Cardiac fibroblast (primary cell): ENCODE data around the gene LRRTM4.

Experiments
- DNase-seq, 2 donors: peaks; one replicate each; pipeline versions ENCODE4 v3.0.0 to v3.0.0-alpha.2; 2010; ENCODE audit warnings: low read depth in 2 of 2
- H3K4me3 ChIP-seq, 2 donors: replicated peaks in 1 of 2; 1 replicate in 1 of 2; 2 replicates in 1 of 2; pipeline ENCODE4 v1.5.1; 2011; ENCODE audit warnings: low read depth in 2 of 2, low read length in 2 of 2, mild to moderate bottlenecking in 2 of 2, moderate library complexity in 1 of 2
- TF ChIP-seq, protein P1 (sequence below): IDR thresholded peaks from one replicate; pipeline ENCODE4 v1.5.1; 2011; ENCODE audit warnings: low read depth, mild to moderate bottlenecking, low read length, inconsistent platforms

Gene LRRTM4

DNA sequence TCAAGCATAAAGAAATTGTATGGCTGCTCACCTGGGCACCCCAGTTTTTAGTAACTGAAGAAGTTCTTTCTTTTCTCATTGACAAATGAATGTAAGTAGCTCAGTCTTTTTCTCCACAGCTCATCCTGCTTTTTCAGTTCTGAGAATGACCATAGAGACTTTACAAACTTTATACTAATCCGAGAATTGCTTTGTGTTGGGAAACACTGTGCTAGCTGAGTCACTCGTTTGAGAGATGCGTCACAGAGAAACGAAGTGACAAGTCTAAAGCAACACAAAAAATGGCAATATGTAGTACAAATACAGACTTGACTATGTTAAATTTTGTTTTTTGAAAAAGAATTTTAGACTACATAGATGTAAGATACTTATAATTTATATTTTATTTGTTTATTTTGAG, 9.0 kb downstream of the LRRTM4 start:
- no peak for DNase-seq
- no peak overlapping the region for H3K4me3 ChIP-seq
- TF ChIP-seq, protein P1, sequence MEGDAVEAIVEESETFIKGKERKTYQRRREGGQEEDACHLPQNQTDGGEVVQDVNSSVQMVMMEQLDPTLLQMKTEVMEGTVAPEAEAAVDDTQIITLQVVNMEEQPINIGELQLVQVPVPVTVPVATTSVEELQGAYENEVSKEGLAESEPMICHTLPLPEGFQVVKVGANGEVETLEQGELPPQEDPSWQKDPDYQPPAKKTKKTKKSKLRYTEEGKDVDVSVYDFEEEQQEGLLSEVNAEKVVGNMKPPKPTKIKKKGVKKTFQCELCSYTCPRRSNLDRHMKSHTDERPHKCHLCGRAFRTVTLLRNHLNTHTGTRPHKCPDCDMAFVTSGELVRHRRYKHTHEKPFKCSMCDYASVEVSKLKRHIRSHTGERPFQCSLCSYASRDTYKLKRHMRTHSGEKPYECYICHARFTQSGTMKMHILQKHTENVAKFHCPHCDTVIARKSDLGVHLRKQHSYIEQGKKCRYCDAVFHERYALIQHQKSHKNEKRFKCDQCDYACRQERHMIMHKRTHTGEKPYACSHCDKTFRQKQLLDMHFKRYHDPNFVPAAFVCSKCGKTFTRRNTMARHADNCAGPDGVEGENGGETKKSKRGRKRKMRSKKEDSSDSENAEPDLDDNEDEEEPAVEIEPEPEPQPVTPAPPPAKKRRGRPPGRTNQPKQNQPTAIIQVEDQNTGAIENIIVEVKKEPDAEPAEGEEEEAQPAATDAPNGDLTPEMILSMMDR = no peak

DNA sequence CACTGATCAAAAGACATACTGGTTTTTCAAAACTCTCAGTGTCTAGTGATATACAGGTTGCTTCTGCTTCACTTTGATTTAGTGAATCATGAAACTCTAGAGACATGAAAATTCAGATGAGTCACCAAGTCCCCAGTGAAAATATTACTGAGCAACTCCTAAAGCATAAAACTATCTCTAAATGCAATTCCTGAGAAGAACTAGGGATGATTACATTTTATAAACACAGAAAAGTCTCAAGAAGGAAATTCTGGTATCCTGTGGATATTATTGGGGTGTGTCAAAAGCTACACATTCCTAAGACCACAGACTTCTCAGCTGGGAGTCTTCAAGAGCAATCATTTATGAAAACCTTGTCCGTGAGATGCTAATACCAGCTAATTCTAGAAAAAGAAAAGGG, 9.7 kb downstream of the LRRTM4 start:
- TF ChIP-seq, protein P1 = no peak
- H3K4me3 ChIP-seq = no peak overlapping the region
- no peak for DNase-seq

DNA sequence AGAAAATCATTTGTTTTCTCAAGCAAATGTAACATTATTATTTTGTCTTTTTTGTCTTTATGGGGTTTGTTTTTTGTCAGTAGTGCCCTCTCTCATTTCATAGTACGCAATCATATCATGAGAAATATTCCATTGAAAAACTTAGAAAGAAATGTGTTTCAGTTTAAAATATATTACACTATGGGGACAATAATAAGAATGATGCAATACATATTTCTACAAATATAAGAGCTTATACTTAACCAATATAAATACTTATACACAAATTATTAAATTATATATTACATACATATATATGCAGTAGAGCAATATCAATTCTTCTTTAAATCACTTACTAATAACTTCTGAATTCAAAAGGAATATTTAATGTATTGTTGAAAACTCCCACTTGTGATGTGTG, 13.7 kb downstream of the LRRTM4 start:
- no peak overlapping the region for H3K4me3 ChIP-seq
- TF ChIP-seq, protein P1 = no peak
- no peak for DNase-seq

DNA sequence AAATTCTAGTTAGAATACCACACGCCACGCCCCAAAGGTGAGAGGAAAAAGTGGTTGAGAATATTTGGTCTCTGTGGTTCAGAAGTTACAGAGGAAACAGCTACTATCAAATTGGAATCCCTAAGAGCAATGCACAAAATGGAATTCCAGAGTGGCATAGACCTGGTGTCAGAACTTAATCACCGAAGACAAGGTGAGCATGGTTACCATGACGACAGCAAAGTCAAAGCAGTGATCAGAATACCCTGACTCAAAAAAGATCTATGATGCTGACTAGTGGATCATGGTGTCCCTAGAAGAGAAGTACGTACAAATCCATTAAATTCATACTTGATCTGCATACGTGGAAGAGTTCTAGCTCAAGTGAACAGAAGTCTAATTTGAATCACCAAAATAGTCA, 14.5 kb downstream of the LRRTM4 start:
- DNase-seq = no peak
- no peak overlapping the region for H3K4me3 ChIP-seq
- TF ChIP-seq, protein P1 = no peak

DNA sequence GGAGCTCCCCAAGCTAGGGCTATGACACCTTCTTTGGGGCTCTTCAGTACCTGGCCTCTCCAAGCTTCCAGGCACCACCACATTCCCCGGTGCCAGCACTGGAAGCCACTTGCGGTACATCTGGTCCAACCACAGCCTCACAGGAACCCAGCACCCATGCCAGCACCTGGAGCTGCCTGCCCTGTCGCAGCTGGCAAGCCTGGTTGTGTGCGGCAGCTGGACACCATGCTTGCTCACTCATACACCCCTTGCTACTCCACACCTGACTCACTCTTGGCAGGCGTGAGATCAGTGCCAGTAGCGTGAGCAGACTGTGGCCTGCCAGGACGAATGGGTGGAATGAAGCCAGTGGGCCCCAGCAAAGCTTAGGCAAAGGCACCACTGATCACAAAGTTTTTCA, 34.0 kb downstream of the LRRTM4 start:
- no peak for DNase-seq
- TF ChIP-seq, protein P1 = no peak
- H3K4me3 ChIP-seq = no peak overlapping the region

DNA sequence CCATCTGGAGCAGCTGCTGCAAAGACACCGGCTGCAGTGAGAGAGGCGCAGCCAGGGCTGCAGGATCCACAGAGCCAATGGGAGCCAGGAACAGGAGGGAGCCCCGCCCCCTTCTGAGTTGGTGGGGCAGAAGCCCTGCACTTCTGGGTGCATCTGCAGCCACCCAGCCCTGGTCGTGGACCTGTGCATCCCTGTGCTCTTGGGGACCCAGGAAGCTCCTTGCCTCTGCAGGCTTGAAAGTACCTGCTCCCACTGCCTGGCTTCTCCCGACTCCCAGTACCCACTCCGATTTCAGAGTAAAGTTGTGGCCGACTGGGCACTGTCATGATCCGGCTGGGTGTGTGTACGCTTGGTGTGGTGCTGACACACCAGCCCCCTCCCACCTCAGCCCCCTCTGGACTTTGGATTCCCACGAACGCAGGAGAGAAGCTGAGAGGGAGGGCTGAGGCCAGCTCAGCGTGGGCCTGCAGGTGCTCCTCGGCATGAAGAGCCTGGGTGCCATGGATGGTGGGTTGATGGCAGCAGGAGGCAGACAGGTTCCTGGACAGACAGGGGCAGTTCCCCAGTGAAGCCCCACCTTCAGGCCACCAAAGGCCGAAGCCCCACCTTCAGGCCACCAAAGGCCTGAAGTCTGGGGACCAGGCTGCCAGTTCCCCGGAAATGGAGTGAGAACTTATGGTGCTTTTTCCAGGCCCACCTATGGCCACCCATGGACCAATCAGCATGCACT, 34.9 kb downstream of the LRRTM4 start:
- TF ChIP-seq, protein P1 = no peak

DNA sequence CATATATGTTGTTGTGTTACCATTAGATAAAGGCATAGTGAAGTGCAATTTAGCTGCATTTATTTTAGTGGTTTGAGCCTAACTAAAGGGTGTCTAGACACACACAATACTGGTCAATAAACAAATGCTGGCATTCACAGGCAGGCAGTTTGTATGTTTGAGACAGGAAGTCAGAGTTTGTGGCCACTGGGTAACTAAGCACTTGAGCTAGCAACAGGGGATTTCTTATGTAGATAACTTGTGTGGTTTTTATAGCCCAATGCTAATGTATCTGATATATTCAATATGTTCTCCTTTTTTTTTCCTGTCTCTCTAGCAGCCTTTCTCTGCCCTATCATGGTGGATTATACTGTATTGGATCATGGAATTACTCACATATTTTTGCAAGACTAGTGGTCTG, 38.1 kb downstream of the LRRTM4 start:
- DNase-seq = no peak
- TF ChIP-seq, protein P1 = no peak
- no peak overlapping the region for H3K4me3 ChIP-seq

More for the DNA sequence above, 34.9 kb downstream of the LRRTM4 start:
- no peak for DNase-seq
- no peak overlapping the region for H3K4me3 ChIP-seq
